ENCODE results near the gene YAP1. TPM values are rescaled to one million over a fixed set of nuclear protein-coding genes. Genes with fewer than 3 reads are reported as not detected.
"Not testable (repeated sequence)": the region's sequence is repeated elsewhere in the genome, so short reads cannot be mapped to it uniquely, and the experiment has no call there.

Gene YAP1
- total RNA-seq, 1 donor, result 174 TPM

DNA sequence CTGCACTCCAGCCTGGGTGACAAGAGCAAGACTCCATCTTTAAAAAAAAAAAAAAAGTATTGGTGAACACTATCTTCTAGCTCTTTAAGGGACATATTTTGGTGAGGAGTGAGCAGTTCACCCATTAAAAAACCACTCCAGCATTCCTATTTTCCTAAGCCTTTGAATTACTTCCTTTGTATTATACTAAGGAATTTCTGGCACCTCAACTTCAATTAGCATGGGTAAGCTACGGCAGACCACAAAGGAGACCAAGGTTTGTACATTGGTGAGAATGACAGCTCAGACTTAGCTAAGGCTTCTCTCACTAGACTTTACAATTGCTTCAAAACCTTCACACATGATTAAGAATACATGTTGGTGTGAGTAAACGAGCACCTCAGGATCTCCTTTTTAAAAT is 150.0 kb downstream of the YAP1 start:
- Histone ChIP-seq H4K20me1 (ENCODE audit: insufficient read depth, low read length) (no peaks in the 10 kb centered on the region), H3K4me3 (ENCODE audit: insufficient read depth, low read length) (no peak overlapping the region), H3K9me3 (ENCODE audit: low read depth, low read length) (no peaks in the 10 kb centered on the region), H3K27ac (ENCODE audit: low read depth, low read length) (no peak overlapping the region), H3K4me2 (ENCODE audit: insufficient read depth, low read length) (no peak overlapping the region), H3K4me1 (ENCODE audit: insufficient read depth, low read length) (peaks cover 7% of the 10 kb centered on the region), H3K27me3 (ENCODE audit: insufficient read depth, low read length) (no peaks in the 10 kb centered on the region), H3K36me3 (ENCODE audit: insufficient read depth, low read length) (no peaks in the 10 kb centered on the region), H3K79me2 (ENCODE audit: insufficient read depth, low read length) (no peaks in the 10 kb centered on the region), H2AFZ (ENCODE audit: low read length) (no peak overlapping the region)
- no peak for DNase-seq (ENCODE audit: insufficient read length, low spot score, missing footprints)
- TF ChIP-seq, protein P1, sequence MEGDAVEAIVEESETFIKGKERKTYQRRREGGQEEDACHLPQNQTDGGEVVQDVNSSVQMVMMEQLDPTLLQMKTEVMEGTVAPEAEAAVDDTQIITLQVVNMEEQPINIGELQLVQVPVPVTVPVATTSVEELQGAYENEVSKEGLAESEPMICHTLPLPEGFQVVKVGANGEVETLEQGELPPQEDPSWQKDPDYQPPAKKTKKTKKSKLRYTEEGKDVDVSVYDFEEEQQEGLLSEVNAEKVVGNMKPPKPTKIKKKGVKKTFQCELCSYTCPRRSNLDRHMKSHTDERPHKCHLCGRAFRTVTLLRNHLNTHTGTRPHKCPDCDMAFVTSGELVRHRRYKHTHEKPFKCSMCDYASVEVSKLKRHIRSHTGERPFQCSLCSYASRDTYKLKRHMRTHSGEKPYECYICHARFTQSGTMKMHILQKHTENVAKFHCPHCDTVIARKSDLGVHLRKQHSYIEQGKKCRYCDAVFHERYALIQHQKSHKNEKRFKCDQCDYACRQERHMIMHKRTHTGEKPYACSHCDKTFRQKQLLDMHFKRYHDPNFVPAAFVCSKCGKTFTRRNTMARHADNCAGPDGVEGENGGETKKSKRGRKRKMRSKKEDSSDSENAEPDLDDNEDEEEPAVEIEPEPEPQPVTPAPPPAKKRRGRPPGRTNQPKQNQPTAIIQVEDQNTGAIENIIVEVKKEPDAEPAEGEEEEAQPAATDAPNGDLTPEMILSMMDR (IDR thresholded peaks at IDR 0.05; ENCODE audit: extremely low read depth, low read depth, low read length), result no peak

DNA sequence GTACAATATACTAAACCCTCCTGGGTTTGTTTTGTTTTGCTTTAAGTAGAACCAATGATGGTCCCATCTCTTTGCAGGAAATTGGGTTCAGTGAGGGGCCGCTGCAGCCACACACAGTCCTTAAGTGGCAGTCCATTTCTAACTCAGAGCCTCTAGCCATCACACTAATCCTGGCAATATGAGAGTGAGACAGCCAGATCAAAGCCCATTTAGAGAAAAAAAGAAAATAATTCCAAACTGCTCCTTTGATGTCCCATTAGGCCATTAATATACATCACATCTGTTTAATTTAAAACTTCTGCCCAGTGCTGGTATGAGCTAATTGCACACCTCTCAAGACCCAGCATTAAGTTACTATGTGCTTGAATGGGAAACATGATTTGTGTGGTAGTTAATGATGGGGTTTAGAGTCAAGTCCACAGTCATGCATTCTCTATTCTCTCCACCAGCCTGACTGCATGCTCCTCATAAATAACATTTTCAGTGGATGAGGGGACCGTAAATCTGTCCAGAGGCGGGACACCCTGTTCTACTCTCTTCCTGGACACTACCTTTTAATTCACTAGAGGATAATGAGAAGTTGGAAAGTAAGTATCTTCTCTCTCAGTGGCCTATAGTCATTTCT is 153.2 kb downstream of the YAP1 start:
- H3K79me2 ChIP-seq (ENCODE audit: insufficient read depth, low read length), result no peaks in the 10 kb centered on the region
- no peaks in the 10 kb centered on the region for H3K9me3 ChIP-seq (ENCODE audit: low read depth, low read length)
- peak; percentile 53 for DNase-seq (ENCODE audit: insufficient read length, low spot score, missing footprints)
- no peak overlapping the region for H3K4me3 ChIP-seq (ENCODE audit: insufficient read depth, low read length)
- H3K36me3 ChIP-seq (ENCODE audit: insufficient read depth, low read length), result no peaks in the 10 kb centered on the region
- H2AFZ ChIP-seq (ENCODE audit: low read length), result no peak overlapping the region
- TF ChIP-seq, protein P1 (IDR thresholded peaks at IDR 0.05; ENCODE audit: extremely low read depth, low read depth, low read length), result no peak
- H3K27ac ChIP-seq (ENCODE audit: low read depth, low read length), result no peak overlapping the region
- peaks cover 11% of the 10 kb centered on the region for H3K4me1 ChIP-seq (ENCODE audit: insufficient read depth, low read length)
- no peak overlapping the region for H3K4me2 ChIP-seq (ENCODE audit: insufficient read depth, low read length)
- no peaks in the 10 kb centered on the region for H3K27me3 ChIP-seq (ENCODE audit: insufficient read depth, low read length)
- H4K20me1 ChIP-seq (ENCODE audit: insufficient read depth, low read length), result no peaks in the 10 kb centered on the region

DNA sequence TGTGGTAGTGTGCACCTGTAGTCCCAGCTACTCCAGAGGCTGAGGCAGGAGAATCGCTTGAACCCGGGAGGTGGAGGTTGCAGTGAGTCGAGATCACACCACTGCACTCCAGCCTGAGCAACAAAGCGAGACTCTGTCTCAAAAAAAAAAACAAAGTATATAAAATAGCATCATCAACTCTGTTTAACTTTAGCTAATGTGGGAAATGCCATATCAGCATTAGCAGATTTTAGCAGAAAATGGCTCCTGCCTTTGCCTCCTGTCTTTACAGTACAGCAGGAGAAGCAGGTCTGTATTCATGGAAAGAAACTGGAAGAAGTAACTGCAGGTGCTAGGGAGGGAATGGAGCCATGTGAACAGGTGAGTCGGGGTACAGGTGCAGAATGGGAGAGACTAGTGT is 154.5 kb downstream of the YAP1 start:
- H4K20me1 ChIP-seq (ENCODE audit: insufficient read depth, low read length); H2AFZ ChIP-seq (ENCODE audit: low read length); H3K4me3 ChIP-seq (ENCODE audit: insufficient read depth, low read length); H3K27ac ChIP-seq (ENCODE audit: low read depth, low read length); H3K36me3 ChIP-seq (ENCODE audit: insufficient read depth, low read length); H3K4me2 ChIP-seq (ENCODE audit: insufficient read depth, low read length); H3K27me3 ChIP-seq (ENCODE audit: insufficient read depth, low read length); H3K79me2 ChIP-seq (ENCODE audit: insufficient read depth, low read length); H3K9me3 ChIP-seq (ENCODE audit: low read depth, low read length); DNase-seq (ENCODE audit: insufficient read length, low spot score, missing footprints): not testable (repeated sequence)
- H3K4me1 ChIP-seq (ENCODE audit: insufficient read depth, low read length), result peaks cover 21% of the 10 kb centered on the region

DNA sequence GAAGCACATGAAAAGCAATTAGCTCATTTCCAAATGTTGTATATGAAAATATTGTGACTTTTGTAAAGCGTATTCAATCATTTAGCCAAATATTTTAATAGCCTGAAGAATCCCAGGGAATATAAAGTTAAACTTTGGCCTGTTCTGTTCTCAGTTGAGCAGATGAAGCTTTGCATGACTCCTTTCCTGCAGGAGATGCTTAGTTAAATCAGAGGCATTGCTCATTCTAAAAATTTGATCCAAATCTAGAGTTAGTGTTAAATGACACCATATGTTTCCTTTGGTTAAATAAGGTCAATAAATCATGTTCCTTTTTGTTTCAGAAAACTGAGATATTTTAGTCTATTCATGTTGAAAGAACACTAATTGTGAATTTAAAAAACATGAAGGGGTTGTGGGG is 155.9 kb downstream of the YAP1 start:
- H4K20me1 ChIP-seq (ENCODE audit: insufficient read depth, low read length), result no peaks in the 10 kb centered on the region
- no peak overlapping the region for H2AFZ ChIP-seq (ENCODE audit: low read length)
- peaks cover 29% of the 10 kb centered on the region for H3K4me1 ChIP-seq (ENCODE audit: insufficient read depth, low read length)
- H3K27ac ChIP-seq (ENCODE audit: low read depth, low read length), result no peak overlapping the region
- TF ChIP-seq, protein P1 (IDR thresholded peaks at IDR 0.05; ENCODE audit: extremely low read depth, low read depth, low read length), result no peak
- DNase-seq (ENCODE audit: insufficient read length, low spot score, missing footprints), result peak; percentile 57
- no peaks in the 10 kb centered on the region for H3K79me2 ChIP-seq (ENCODE audit: insufficient read depth, low read length)
- no peaks in the 10 kb centered on the region for H3K9me3 ChIP-seq (ENCODE audit: low read depth, low read length)
- H3K27me3 ChIP-seq (ENCODE audit: insufficient read depth, low read length), result no peaks in the 10 kb centered on the region
- no peak overlapping the region for H3K4me3 ChIP-seq (ENCODE audit: insufficient read depth, low read length)
- no peak overlapping the region for H3K4me2 ChIP-seq (ENCODE audit: insufficient read depth, low read length)
- no peaks in the 10 kb centered on the region for H3K36me3 ChIP-seq (ENCODE audit: insufficient read depth, low read length)

Data from osteoblast (primary cell).